Peyer's patch (tissue), 4 donors: ENCODE data around the gene GFI1B.

Source experiments
- CTCF ChIP-seq, 6 experiments: fragments of 450-650 bp in 4 of 6; fragments of 200-600 bp in 2 of 6; sonication (generic) in 1 of 6; IDR thresholded peaks; one replicate each; pipeline ENCODE4 v1.5.1; 2017 to 2019; ENCODE audit warnings: antibody characterized with exemption in 6 of 6, mild to moderate bottlenecking in 3 of 6, moderate library complexity in 1 of 6
- POLR2A ChIP-seq, 2 donors: fragments of 450-650 bp; IDR thresholded peaks; one replicate each; pipeline ENCODE4 v1.5.1; 2017; ENCODE audit warnings: antibody characterized with exemption in 2 of 2, mild to moderate bottlenecking in 2 of 2, moderate library complexity in 2 of 2

GRCh38 chr9:133030317-133031129 lies 52.0 kb downstream of the GFI1B start, which contains the start of gene GTF3C5:
- TF ChIP-seq CTCF (IDR thresholded peaks at IDR 0.05), result peak in 4 of 6 experiments; percentile 0 to 34 (median 26)
- TF ChIP-seq POLR2A (IDR thresholded peaks at IDR 0.05), result peak; percentile 62 to 69
